Measurements from ENCODE around the gene LRMDA.

DNA sequence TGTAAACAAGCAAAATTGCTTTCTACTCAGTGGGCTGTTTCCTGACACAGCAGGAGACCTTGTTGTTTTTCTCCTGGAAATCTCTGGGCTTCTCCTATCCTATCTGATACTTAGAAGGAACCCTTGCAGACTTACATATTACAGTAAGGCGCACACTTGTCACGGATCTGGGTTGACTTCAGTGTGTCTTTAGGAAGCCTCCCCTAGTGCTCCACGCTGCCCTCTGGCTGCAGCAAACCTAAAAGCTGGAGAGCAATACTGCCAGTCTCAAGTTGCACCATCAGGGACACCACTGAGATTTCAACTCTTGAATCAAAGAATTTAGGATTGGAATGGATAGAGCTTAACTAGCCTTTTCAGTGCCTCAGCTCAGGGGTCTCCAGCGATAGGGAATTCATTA, 495.3 kb downstream of the LRMDA start:
- TF ChIP-seq, protein P1, sequence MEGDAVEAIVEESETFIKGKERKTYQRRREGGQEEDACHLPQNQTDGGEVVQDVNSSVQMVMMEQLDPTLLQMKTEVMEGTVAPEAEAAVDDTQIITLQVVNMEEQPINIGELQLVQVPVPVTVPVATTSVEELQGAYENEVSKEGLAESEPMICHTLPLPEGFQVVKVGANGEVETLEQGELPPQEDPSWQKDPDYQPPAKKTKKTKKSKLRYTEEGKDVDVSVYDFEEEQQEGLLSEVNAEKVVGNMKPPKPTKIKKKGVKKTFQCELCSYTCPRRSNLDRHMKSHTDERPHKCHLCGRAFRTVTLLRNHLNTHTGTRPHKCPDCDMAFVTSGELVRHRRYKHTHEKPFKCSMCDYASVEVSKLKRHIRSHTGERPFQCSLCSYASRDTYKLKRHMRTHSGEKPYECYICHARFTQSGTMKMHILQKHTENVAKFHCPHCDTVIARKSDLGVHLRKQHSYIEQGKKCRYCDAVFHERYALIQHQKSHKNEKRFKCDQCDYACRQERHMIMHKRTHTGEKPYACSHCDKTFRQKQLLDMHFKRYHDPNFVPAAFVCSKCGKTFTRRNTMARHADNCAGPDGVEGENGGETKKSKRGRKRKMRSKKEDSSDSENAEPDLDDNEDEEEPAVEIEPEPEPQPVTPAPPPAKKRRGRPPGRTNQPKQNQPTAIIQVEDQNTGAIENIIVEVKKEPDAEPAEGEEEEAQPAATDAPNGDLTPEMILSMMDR (IDR thresholded peaks at IDR 0.05; ENCODE audit: borderline replicate concordance, extremely low read depth, low read length, poor library complexity, severe bottlenecking) = peak; percentile 41
- TF ChIP-seq EZH2 (IDR thresholded peaks at IDR 0.05; ENCODE audit: borderline replicate concordance, low read depth, low read length, severe bottlenecking) = no peak

All from DND-41 (cell line).